SJCRH30 (cell line): Measurements from ENCODE around the gene PTX4. TPM values are rescaled to one million over a fixed set of nuclear protein-coding genes. Genes with fewer than 3 reads are reported as not detected.

Experiments used
- DNase-seq, 2 experiments: peaks; one replicate each; pipeline ENCODE4 v3.0.0-alpha.2; 2015 to 2020
- H3K27ac ChIP-seq: fragments of 250-450 bp; sonication (Bioruptor Pico); 2 replicates; pipeline ENCODE4 v1.5.1; 2020; ENCODE audit warnings: mild to moderate bottlenecking, moderate library complexity
- H3K27me3 ChIP-seq: fragments of 250-450 bp; sonication (Bioruptor Pico); 2 replicates; pipeline ENCODE4 v1.5.1; 2020; ENCODE audit warnings: mild to moderate bottlenecking, moderate library complexity
- H3K36me3 ChIP-seq: fragments of 250-450 bp; sonication (Bioruptor Pico); 2 replicates; pipeline ENCODE4 v1.5.1; 2020; ENCODE audit warnings: mild to moderate bottlenecking, moderate library complexity
- H3K4me1 ChIP-seq: fragments of 250-450 bp; sonication (Bioruptor Pico); 2 replicates; pipeline ENCODE4 v1.5.1; 2020; ENCODE audit warnings: mild to moderate bottlenecking, moderate library complexity
- H3K4me3 ChIP-seq: fragments of 250-450 bp; sonication (Bioruptor Pico); 2 replicates; pipeline ENCODE4 v1.5.1; 2020; ENCODE audit warnings: mild to moderate bottlenecking, moderate library complexity
- H3K9me3 ChIP-seq: fragments of 250-450 bp; sonication (Bioruptor Pico); replicated peaks from 2 replicates; pipeline ENCODE4 v1.5.1; 2020; ENCODE audit warnings: mild to moderate bottlenecking, moderate library complexity
- total RNA-seq: library from RNA; depleted of rRNA; stranded (reverse); fragments of >200 nt; shearing (Covaris generic); gene quantifications from 2 replicates; pipeline ENCODE4 v1.2.3, GENCODE V29; 2014

Gene PTX4
- total RNA-seq, 1 experiment from 2014 or later, result not detected

DNA sequence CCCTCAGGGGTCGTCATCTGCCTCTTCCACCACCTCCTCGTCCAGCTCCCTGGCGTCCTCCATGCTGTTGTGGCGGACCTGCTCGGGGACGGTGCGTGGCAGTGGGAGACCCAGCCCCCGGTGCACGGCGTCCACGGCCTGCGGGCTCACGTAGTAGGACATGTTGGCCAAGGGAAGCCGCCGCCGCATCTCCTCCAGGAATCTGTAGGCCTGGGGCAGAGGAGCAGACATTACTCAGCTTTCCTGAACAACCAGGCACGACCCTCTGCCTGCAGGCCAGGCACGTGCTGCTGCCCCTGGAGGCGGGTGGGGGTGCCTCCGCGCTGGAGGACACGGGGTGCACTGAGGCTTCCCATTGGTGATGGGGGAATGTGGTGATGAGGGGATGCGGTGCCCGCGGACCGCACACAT lies 22.2 kb upstream of the PTX4 start:
- no peaks in the 10 kb centered on the region for H3K27me3 ChIP-seq
- H3K4me3 ChIP-seq, result no peak overlapping the region
- H3K9me3 ChIP-seq, result no peaks in the 10 kb centered on the region
- peaks cover 17% of the 10 kb centered on the region for H3K36me3 ChIP-seq
- DNase-seq, result no peak
- no peak overlapping the region for H3K27ac ChIP-seq
- no peaks in the 10 kb centered on the region for H3K4me1 ChIP-seq

DNA sequence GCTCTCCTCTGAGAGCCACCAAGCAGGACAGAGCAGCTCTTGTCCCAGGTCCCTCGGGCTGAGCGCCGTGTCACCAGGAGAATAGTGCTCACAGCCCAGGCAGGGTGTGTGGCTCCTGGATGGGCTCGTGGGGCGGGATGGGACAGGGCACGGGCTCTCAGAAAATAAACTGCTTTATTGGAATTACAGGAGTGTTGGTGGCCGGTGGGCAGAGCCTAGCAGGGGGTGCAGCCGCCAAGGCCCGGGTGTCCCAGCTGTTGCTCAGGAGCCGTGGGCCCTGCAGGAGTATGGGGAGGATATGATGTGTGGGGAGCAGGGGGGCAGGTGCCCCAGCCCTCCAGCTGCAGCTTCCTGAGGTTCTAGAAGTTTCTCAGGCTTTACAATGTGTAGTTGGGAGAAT lies 21.5 kb upstream of the PTX4 start:
- no peak overlapping the region for H3K4me3 ChIP-seq
- peaks cover 17% of the 10 kb centered on the region for H3K36me3 ChIP-seq
- no peaks in the 10 kb centered on the region for H3K27me3 ChIP-seq
- no peaks in the 10 kb centered on the region for H3K4me1 ChIP-seq
- no peak overlapping the region for H3K27ac ChIP-seq
- no peaks in the 10 kb centered on the region for H3K9me3 ChIP-seq
- DNase-seq, result no peak

DNA sequence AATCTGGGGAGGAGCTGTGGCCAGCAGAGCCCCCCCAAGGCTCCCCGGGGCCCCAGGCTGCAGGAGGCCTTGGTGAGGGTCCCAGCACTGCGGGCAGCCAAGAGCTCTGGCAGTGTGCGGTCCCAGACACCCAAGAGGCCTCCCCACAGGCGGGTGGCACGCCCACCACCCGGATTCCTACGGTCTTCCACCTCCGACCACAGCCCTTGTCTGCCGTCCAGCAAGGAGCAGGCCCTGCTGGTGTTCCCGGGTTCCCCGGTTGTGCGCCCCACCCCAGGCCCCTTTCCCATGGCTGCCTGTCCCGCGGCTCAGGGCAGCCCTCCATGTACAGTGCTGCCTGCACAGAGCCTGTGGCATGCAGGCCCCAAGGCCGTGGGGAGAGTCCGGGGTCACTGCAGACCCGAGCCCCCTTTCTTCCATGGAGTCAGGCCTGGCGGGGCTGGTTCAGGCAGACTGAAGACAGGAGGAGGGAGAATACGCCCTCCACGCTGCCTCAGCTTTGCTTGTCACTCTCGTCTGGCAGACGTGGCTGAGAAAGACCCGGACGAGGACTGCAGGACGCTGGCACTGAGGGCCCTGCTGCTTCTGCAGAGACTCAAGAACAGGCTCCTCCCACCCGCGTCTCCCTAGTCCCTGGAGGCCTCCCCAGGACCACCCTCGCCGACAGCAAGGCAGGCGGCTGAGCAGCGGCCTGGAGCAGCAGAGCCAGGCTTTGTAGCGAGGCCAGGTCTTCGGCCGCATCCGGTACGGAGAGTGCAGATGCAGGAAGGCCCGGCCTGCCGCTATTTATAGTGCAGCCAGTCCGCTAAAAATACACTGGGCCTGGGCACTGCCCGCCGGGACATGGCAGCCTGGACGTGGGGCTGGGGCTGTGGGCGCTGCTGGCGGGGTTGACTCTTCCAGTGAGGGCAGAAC lies 20.8 kb upstream of the PTX4 start:
- Histone ChIP-seq H3K4me3 (no peak overlapping the region), H3K36me3 (peaks cover 20% of the 10 kb centered on the region), H3K4me1 (no peaks in the 10 kb centered on the region), H3K9me3 (no peaks in the 10 kb centered on the region), H3K27ac (no peak overlapping the region), H3K27me3 (no peaks in the 10 kb centered on the region)
- DNase-seq, result no peak

DNA sequence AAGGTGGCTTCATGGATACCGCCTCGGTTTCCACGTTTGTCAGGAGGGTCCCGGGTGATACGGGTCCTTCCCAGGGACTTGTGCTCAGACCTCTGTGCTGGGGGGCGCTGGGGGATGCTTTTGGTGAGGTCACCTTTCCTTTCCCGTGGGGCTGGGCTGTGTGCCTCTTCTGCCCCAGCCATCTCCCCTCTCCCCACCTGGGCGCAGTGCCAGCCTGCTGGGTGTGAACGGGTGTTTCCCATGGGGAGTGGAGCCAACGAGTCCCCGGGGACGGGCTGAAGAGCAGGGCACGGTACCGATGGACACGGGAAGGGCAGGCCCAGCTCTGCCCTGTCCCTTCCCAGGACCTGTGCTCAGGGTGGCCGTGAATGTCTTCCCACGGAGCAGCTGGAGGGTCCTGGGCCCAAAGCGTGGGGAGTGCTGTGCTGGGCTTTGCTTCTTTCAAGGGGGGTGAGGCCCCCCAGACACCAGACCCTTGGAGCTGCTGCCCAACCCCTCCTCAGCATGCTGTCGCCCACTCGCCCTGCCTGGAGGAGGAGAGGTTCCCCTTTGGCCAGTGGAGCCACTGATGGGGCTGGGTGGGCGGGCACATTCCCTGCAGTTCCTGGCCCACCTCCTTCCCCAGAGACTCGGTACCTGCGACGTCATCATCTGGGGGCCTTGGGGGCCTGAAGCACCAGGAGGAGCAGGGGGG lies 19.9 kb upstream of the PTX4 start:
- Histone ChIP-seq H3K9me3 (no peaks in the 10 kb centered on the region), H3K4me3 (no peak overlapping the region), H3K27ac (no peak overlapping the region), H3K4me1 (no peaks in the 10 kb centered on the region), H3K36me3 (peaks cover 23% of the 10 kb centered on the region), H3K27me3 (no peaks in the 10 kb centered on the region)
- no peak for DNase-seq

DNA sequence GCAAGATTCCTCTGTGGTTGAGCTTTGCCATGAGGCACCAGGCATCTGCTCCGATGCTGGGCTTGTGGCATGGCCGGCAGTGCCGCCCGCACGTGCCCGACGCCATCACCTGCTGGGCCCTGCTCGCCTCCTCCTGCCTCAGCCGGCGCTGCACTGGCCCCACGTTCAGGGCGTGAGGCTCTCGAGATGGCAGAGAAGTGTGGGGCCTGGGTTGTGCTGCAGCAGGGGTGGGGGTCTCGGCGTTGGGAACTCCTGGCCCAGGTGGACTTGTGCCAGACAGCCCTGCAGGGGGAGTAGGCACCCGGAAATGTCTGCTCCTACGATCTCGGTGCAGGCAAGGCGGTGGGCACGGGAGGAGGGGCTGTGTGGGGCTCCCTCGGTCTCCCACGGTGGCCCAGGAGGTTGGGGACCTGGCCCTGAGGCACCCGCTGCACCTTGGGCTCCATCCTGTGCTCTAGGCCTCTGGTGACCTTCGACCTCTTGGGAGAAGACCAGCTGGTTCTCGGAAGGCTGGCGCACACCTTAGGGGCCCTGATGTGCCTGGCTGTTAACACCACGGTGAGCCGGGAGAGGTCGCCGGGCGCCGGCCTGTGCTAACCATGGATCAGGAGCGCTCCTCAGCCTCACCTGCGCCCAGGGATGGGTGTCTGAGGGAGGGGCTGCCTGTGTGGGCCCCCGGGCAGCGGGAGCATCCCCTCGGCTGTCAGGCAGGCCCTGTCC lies 17.9 kb upstream of the PTX4 start:
- no peak overlapping the region for H3K27ac ChIP-seq
- H3K4me1 ChIP-seq, result no peaks in the 10 kb centered on the region
- H3K4me3 ChIP-seq, result no peak overlapping the region
- no peaks in the 10 kb centered on the region for H3K27me3 ChIP-seq
- DNase-seq, result no peak
- H3K9me3 ChIP-seq, result no peaks in the 10 kb centered on the region
- H3K36me3 ChIP-seq, result peaks cover 40% of the 10 kb centered on the region

DNA sequence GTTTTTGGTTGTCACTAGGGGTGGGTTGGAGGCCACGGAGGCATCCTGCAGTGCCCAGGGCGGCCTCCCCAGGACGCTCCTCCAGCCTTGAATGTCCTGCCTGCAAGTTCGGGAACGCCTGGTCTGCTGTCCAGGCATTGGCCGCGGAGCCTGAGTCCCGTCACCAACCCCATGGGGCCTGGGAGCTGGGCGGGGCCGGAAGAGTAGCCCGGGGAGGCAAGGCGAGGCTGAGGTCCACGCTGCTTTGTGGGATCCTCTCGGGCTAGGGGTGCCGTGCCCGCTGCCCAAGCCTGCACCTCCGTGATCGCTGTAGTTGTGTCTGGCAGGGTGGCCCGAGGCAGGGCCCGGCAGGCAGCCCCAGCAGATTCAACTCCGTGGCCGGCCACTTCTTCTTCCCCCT lies 17.2 kb upstream of the PTX4 start:
- Histone ChIP-seq H3K4me3 (no peak overlapping the region), H3K9me3 (no peaks in the 10 kb centered on the region), H3K27me3 (no peaks in the 10 kb centered on the region), H3K27ac (no peak overlapping the region), H3K4me1 (no peaks in the 10 kb centered on the region), H3K36me3 (peaks cover 48% of the 10 kb centered on the region)
- no peak for DNase-seq

DNA sequence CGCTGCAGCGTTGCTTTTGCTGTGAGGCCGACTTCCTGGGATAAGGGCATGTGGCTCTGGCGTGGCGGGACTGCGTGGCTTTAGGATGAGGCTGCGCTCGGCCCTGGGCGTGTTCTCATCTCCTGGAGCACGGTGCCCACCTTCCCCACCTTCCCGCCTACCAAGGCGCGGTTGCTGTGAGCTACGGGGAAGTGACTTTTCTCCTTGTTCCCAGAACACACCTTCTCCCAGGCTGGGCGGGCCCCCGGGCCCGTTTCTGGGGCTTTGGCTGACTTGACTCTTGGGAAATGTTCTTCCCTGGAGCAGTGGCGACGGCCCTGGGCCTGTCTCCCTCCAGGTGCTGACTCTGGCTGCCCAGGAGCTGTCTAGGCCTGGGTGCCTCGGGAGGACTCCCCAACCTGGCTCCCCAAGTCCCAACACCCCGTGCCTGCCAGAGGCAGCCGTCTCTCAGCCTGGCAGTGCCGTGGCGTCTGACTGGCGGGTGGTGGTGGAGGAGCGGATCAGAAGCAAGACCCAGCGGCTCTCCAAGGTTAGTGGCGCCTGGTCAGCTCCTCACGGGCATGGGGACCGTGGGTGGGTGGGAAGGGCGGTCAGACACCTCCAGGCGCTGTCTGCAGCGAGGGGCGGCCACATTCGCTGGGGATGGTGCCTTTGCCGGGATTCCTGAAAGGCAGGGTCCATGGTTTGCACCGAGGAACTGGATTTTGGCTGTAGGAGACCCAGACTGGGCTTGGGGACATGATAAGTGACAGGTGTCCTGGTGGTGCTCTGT lies 16.5 kb upstream of the PTX4 start:
- no peak for DNase-seq
- Histone ChIP-seq H3K4me3 (no peak overlapping the region), H3K4me1 (no peaks in the 10 kb centered on the region), H3K27ac (no peak overlapping the region), H3K9me3 (no peaks in the 10 kb centered on the region), H3K36me3 (peaks cover 49% of the 10 kb centered on the region), H3K27me3 (no peaks in the 10 kb centered on the region)

DNA sequence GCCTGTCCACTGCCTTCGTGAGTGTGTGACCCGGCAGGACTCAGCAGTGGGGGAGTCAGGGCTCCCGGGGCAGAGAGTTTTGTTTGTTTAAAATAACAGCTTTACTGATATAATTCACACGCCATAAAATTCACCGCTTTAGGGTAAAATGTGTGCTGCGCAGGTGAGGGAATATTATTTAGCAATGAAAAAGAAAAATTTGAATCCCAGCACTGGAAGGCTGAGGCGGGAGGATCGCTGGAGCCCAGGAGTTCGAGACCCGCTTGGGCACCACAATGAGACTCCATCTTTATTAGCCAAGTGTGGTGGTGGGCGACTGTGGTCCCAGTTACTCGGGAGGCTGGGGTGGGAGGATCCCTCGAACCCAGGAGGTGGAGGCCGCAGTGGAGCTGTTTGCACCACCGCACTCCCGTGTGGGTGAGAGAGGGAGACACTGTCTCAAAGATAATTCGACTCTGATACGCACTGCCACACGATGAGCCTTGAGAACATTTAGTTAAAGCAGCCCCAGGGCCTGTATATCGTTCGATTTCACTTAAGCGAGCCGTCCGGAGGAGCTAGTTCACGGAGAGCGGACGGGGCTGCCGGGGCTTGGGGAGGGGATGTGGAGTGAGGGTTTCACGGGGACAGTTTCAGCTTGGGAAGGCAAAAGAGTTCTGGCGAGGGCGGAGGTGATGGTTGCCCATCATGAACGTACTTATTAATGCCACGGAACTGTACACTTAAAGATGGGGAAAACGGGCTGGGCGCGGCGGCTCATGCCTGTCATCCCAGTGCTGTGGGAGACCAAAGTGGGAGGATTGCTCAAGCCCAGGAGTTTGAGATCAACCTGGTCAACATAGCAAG lies 14.6 kb upstream of the PTX4 start:
- H3K9me3 ChIP-seq, result no peaks in the 10 kb centered on the region
- no peaks in the 10 kb centered on the region for H3K27me3 ChIP-seq
- H3K36me3 ChIP-seq, result peaks cover 49% of the 10 kb centered on the region
- no peak overlapping the region for H3K4me3 ChIP-seq
- H3K27ac ChIP-seq, result no peak overlapping the region
- no peaks in the 10 kb centered on the region for H3K4me1 ChIP-seq
- DNase-seq, result no peak

DNA sequence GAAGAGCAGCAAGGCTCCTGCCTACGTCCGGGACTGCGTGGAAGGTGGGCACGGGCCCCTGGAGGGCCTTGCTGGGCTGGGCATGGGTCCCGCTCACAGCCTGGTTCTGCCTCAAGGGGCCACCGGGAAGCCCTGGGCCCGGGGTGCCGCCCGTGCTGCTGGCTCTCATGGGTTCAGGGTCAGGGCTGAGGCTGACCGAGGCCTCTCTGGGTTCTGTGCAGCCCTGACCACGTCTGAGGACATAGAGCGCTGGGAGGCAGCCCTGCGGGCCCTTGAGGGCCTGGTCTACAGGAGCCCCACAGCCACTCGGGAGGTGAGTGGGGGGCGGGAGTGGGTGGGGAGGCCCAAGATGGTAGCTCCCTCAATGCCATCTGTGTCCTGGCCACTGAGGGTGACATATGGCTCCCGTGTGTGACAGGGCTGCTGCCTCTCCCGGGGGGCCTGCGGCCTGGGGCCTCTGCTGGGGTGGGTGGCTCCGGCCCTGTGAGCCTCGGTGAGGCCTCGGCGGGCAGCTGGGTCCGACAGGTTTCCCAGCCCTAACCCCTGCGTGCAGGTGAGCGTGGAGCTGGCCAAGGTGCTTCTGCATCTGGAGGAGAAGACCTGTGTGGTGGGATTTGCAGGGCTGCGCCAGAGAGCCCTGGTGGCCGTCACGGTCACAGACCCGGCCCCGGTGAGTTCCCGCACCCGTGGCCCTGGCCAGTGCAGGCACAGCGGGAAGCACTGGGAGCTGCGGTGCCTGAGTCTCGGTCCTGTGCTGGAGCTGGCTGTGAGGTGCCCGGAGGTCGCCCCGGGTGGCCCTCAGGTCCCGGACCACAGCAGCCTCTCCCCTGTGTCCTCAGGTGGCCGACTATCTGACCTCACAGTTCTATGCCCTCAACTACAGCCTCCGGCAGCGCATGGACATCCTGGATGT lies 13.6 kb upstream of the PTX4 start:
- H3K4me1 ChIP-seq, result no peaks in the 10 kb centered on the region
- no peak overlapping the region for H3K27ac ChIP-seq
- H3K36me3 ChIP-seq, result peaks cover 50% of the 10 kb centered on the region
- no peaks in the 10 kb centered on the region for H3K9me3 ChIP-seq
- DNase-seq, result no peak
- no peak overlapping the region for H3K4me3 ChIP-seq
- no peaks in the 10 kb centered on the region for H3K27me3 ChIP-seq

DNA sequence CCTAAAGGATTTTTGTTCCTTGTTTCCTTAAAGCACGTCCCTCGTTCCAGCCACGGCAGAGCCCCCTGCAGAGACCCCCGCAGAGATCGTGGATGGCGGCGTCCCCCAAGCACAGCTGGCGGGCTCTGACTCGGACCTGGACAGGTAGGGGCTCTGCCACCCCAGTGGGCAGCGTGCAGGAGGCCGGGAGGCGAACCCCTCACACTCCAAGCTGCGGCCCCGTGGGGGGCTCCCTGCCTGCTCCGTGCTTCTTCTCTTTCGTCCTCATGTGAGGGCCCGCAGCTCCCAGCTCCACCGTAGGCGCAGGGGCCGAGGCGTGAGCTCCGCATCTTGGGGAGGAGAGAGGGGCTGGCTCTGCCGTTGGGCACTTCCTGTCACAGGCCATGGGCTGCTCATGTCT lies 12.9 kb upstream of the PTX4 start:
- Histone ChIP-seq H3K4me1 (no peaks in the 10 kb centered on the region), H3K9me3 (no peaks in the 10 kb centered on the region), H3K27me3 (no peaks in the 10 kb centered on the region), H3K36me3 (peaks cover 52% of the 10 kb centered on the region), H3K4me3 (no peak overlapping the region), H3K27ac (no peak overlapping the region)
- no peak for DNase-seq

DNA sequence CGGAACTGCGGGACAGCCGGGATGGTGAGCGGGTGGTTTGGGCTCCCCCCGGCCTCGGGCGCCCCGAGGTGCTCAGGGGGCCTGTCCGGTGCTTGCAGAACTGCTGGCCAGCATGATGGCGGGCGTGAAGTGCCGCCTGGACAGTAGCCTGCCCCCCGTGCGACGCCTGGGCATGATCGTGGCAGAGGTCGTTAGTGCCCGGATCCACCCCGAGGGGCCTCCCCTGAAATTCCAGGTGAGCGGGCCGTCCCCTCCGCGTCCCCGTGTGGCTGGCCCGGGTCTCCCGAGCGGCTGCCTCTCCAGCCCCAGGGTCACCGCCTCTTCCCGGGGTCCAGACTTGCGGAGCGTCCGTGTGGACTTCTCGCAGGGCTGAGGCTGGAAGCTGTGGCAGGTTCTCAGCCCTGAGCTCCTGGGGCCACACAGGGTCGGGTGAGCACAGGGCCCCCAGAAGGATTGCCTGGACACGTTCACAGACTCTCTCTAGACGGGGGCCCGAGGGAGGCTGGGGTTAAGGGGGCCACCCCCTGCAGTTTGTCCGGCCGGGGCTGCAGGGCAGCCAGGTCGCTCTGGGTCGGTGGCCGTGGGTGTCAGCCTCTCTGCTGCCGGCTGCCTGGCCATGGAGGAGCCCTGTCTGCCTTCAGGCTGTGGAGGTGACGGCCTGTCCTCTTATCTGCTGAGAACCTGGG lies 11.9 kb upstream of the PTX4 start:
- H3K9me3 ChIP-seq, result no peaks in the 10 kb centered on the region
- no peaks in the 10 kb centered on the region for H3K27me3 ChIP-seq
- no peak overlapping the region for H3K27ac ChIP-seq
- DNase-seq, result no peak
- no peak overlapping the region for H3K4me3 ChIP-seq
- peaks cover 4% of the 10 kb centered on the region; the same call in 1 of the 2 replicates for H3K4me1 ChIP-seq
- peaks cover 57% of the 10 kb centered on the region for H3K36me3 ChIP-seq

DNA sequence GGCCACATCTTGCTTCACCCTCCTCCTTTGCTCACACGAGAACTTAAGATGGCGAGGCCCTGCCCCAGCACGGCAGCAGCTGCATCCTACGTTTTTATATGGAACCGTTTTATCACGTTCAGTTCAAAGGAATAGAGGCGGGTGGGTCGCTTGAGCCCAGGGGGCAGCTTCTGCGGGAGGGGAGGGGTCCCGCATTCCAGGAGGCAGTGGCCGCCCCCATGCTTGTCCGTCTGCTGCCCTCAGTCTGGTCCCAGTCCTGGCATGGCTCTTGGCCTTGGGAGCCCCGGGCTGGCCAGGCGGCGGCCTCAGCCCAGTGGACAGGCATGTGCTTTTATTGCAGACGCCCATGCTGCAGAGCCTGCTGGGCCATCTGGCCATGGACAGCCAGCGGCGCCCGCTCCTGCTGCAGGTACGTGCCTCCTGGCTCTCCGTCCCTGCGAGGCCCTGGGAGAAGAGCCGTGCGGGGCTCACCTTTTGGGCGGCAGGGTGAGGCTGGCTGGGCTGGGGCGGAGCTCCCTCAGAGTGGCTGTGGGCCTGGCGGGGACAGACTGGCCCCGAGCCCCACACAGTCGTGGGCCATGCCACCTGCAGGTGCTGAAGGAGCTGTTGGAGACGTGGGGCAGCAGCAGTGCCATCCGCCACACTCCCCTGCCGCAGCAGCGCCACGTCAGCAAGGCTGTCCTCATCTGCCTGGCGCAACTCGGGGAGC lies 11.2 kb upstream of the PTX4 start:
- no peak overlapping the region for H3K27ac ChIP-seq
- H3K4me3 ChIP-seq, result no peak overlapping the region
- H3K9me3 ChIP-seq, result no peaks in the 10 kb centered on the region
- peaks cover 8% of the 10 kb centered on the region; the same call in 1 of the 2 replicates for H3K4me1 ChIP-seq
- H3K36me3 ChIP-seq, result peaks cover 56% of the 10 kb centered on the region
- no peaks in the 10 kb centered on the region for H3K27me3 ChIP-seq
- no peak for DNase-seq
